H1 (cell line): Measurements from ENCODE around the gene RELN. TPM values are rescaled to one million over a fixed set of nuclear protein-coding genes. Genes with fewer than 3 reads are reported as not detected.

Experiments
- CTCF ChIA-PET: fragments of 300-600 bp; sonication (Branson Sonifier 250); formaldehyde crosslinking; loops from one replicate; lab custom pipeline; 2021; ENCODE audit not compliant: partially characterized antibody; lab: Charles Lee
- POLR2A ChIA-PET: fragments of 300-600 bp; sonication (Branson Sonifier 250); formaldehyde crosslinking; loops from one replicate; lab custom pipeline; 2021; ENCODE audit warnings: inconsistent platforms; ENCODE audit not compliant: partially characterized antibody; lab: Charles Lee
- DNase-seq, 2 experiments: peaks; one replicate each; pipeline versions ENCODE4 v3.0.0 to v3.0.0-alpha.2; 2010 to 2022; ENCODE audit warnings: low spot score in 2 of 2, low read depth in 1 of 2, mixed read lengths in 1 of 2
- FAIRE-seq: peaks from 2 replicates; lab custom pipeline; 2011; peaks lifted over from hg19 to GRCh38; lab: Jason Lieb, UNC
- H2AFZ ChIP-seq: 2 replicates; pipeline ENCODE4 v1.8.1; 2012; ENCODE audit warnings: low read length, inconsistent platforms
- H2AK5ac ChIP-seq: 2 replicates; pipeline ENCODE4 v1.6.1; 2013; ENCODE audit warnings: low read depth, low read length
- H2BK120ac ChIP-seq: replicated peaks from 2 replicates; pipeline ENCODE3; 2013; ENCODE audit warnings: low read depth, low read length, inconsistent platforms
- H2BK12ac ChIP-seq: 2 replicates; pipeline ENCODE4 v1.6.1; 2013; ENCODE audit warnings: low read depth, low read length
- H2BK15ac ChIP-seq: 2 replicates; pipeline ENCODE4 v1.6.1; 2013; ENCODE audit warnings: low read length
- H2BK20ac ChIP-seq: 2 replicates; pipeline ENCODE4 v1.6.1; 2013; ENCODE audit warnings: low read length
- H2BK5ac ChIP-seq: 2 replicates; pipeline ENCODE4 v1.6.1; 2013; ENCODE audit warnings: low read depth, low read length
- H3K14ac ChIP-seq: 2 replicates; pipeline ENCODE4 v1.6.1; 2013; ENCODE audit warnings: inconsistent platforms; ENCODE audit not compliant: insufficient read length
- H3K18ac ChIP-seq: 2 replicates; pipeline ENCODE4 v1.6.1; 2013; ENCODE audit warnings: low read length; ENCODE audit errors: extremely low read depth
- H3K23ac ChIP-seq: 2 replicates; pipeline ENCODE4 v1.6.1; 2013; ENCODE audit warnings: inconsistent platforms; ENCODE audit not compliant: insufficient read length
- H3K23me2 ChIP-seq: 2 replicates; pipeline ENCODE4 v1.6.1; 2013; ENCODE audit warnings: low read depth, low read length
- H3K27ac ChIP-seq: 2 replicates; pipeline ENCODE4 v1.6.1; 2011; ENCODE audit warnings: low read depth, low read length, inconsistent platforms
- H3K27me3 ChIP-seq, 4 experiments: replicated peaks in 1 of 4; 1 replicate in 1 of 4; 2 replicates in 3 of 4; pipeline versions ENCODE4 v1.6.1 to v1.8.1; 2011 to 2013; ENCODE audit warnings: low read length in 3 of 4, mild to moderate bottlenecking in 3 of 4, inconsistent platforms in 2 of 4, mixed read lengths in 2 of 4, moderate library complexity in 1 of 4; ENCODE audit not compliant: control insufficient read depth in 3 of 4, insufficient read depth in 3 of 4; ENCODE audit errors: extremely low read depth in 1 of 4
- H3K36me3 ChIP-seq, 4 experiments: 2 replicates each; pipeline versions ENCODE4 v1.6.1 to v1.8.1; 2011 to 2013; ENCODE audit warnings: mild to moderate bottlenecking in 4 of 4, low read length in 3 of 4, moderate library complexity in 2 of 4, control low read depth in 1 of 4, inconsistent platforms in 1 of 4; ENCODE audit not compliant: insufficient read depth in 4 of 4, control insufficient read depth in 2 of 4
- H3K4ac ChIP-seq: replicated peaks from 2 replicates; pipeline ENCODE3; 2013; ENCODE audit warnings: low read length, low read depth, mixed read lengths, inconsistent platforms; ENCODE audit not compliant: insufficient read length
- H3K4me1 ChIP-seq, 4 experiments: replicated peaks in 1 of 4; 1 replicate in 1 of 4; 2 replicates in 3 of 4; pipeline versions ENCODE4 v1.6.1 to v1.8.1; 2011 to 2013; ENCODE audit warnings: low read length in 3 of 4, inconsistent platforms in 2 of 4, mixed read lengths in 1 of 4; ENCODE audit not compliant: insufficient read depth in 4 of 4, control insufficient read depth in 3 of 4
- H3K4me2 ChIP-seq, 2 experiments: 2 replicates each; pipeline versions ENCODE4 v1.6.1 to v1.8.1; 2011 to 2013; ENCODE audit warnings: low read depth in 2 of 2, low read length in 2 of 2, control low read depth in 1 of 2, inconsistent platforms in 1 of 2, mild to moderate bottlenecking in 1 of 2; ENCODE audit not compliant: insufficient read depth in 1 of 2
- H3K4me3 ChIP-seq, 4 experiments: fragments of 200-600, 300-600 bp in 1 of 4; sonication (generic), shearing (Covaris generic), sonication (Bioruptor Twin) in 1 of 4; 2 replicates each; pipeline versions ENCODE4 v1.5.1 to v1.8.1; 2011 to 2016; ENCODE audit warnings: low read length in 4 of 4, low read depth in 3 of 4, control low read depth in 2 of 4, inconsistent platforms in 2 of 4, mild to moderate bottlenecking in 2 of 4, mixed read lengths in 1 of 4, moderate library complexity in 1 of 4; ENCODE audit not compliant: insufficient read depth in 2 of 4; ENCODE audit errors: extremely low read depth in 1 of 4
- H3K56ac ChIP-seq: replicated peaks from 2 replicates; pipeline ENCODE3; 2013; ENCODE audit warnings: low read depth, mild to moderate bottlenecking, mixed read lengths, low read length, inconsistent platforms; ENCODE audit not compliant: insufficient read length
- H3K79me1 ChIP-seq: 2 replicates; pipeline ENCODE4 v1.6.1; 2013; ENCODE audit warnings: low read depth, low read length, control low read depth
- H3K79me2 ChIP-seq, 2 experiments: 2 replicates each; pipeline versions ENCODE4 v1.6.1 to v1.8.1; 2012 to 2013; ENCODE audit warnings: low read length in 2 of 2, mild to moderate bottlenecking in 2 of 2, inconsistent platforms in 1 of 2; ENCODE audit not compliant: insufficient read depth in 2 of 2, control insufficient read depth in 1 of 2
- H3K9ac ChIP-seq, 4 experiments: replicated peaks in 1 of 4; 1 replicate in 1 of 4; 2 replicates in 3 of 4; pipeline versions ENCODE4 v1.6.1 to v1.8.1; 2011 to 2013; ENCODE audit warnings: low read depth in 3 of 4, low read length in 3 of 4, control low read depth in 2 of 4, mild to moderate bottlenecking in 2 of 4, moderate library complexity in 2 of 4, inconsistent platforms in 1 of 4; ENCODE audit errors: extremely low read depth in 1 of 4
- H3K9me3 ChIP-seq, 2 experiments: 2 replicates each; pipeline versions ENCODE4 v1.6.1 to v1.8.1; 2012 to 2013; ENCODE audit warnings: mild to moderate bottlenecking in 2 of 2, moderate library complexity in 2 of 2, control low read depth in 1 of 2, inconsistent platforms in 1 of 2, low read depth in 1 of 2, low read length in 1 of 2, mixed read lengths in 1 of 2; ENCODE audit not compliant: insufficient read depth in 2 of 2
- H4K20me1 ChIP-seq, 2 experiments: replicated peaks in 1 of 2; 2 replicates each; pipeline versions ENCODE3 to v1.8.1; 2011 to 2013; ENCODE audit warnings: inconsistent platforms in 2 of 2, low read length in 2 of 2, mild to moderate bottlenecking in 1 of 2; ENCODE audit not compliant: insufficient read depth in 2 of 2, control insufficient read depth in 1 of 2
- H4K5ac ChIP-seq: 2 replicates; pipeline ENCODE4 v1.6.1; 2013; ENCODE audit warnings: low read length, low read depth, mixed read lengths, inconsistent platforms; ENCODE audit not compliant: insufficient read length
- H4K8ac ChIP-seq: 2 replicates; pipeline ENCODE4 v1.8.0; 2013; ENCODE audit warnings: mild to moderate bottlenecking, moderate library complexity, low read length, inconsistent platforms; ENCODE audit not compliant: insufficient read depth; ENCODE audit errors: extremely low read depth
- H4K91ac ChIP-seq: replicated peaks from 2 replicates; pipeline ENCODE3; 2013; ENCODE audit warnings: low read length, mixed read lengths, inconsistent platforms; ENCODE audit not compliant: insufficient read length
- BACH1 ChIP-seq: IDR thresholded peaks from 2 replicates; pipeline ENCODE4 v1.6.1; 2012; ENCODE audit warnings: low read length, improper control_type of control experiment
- CBX8 ChIP-seq: fragments of 300-800, 300-1000 bp; sonication (generic); IDR thresholded peaks from 2 replicates; pipeline ENCODE4 v1.7.1; 2016; ENCODE audit warnings: low read depth, low read length, borderline replicate concordance
- JUND ChIP-seq: IDR thresholded peaks from 2 replicates; pipeline ENCODE4 v1.6.1; 2011; ENCODE audit warnings: mild to moderate bottlenecking, improper control_type of control experiment, low read length
- MAFK ChIP-seq: IDR thresholded peaks from 2 replicates; pipeline ENCODE4 v1.6.1; 2012; ENCODE audit warnings: low read depth, mild to moderate bottlenecking, improper control_type of control experiment, low read length
- NRF1 ChIP-seq: IDR thresholded peaks from 2 replicates; pipeline ENCODE4 v1.6.1; 2011; ENCODE audit warnings: mild to moderate bottlenecking, low read depth, low read length, improper control_type of control experiment
- POU5F1 ChIP-seq: IDR thresholded peaks from 2 replicates; pipeline ENCODE4 v1.6.1; 2011; ENCODE audit warnings: low read depth, mild to moderate bottlenecking, low read length, moderate library complexity
- RXRA ChIP-seq: IDR thresholded peaks from 2 replicates; pipeline ENCODE4 v1.6.1; 2011; ENCODE audit warnings: low read depth, mild to moderate bottlenecking, low read length, moderate library complexity; ENCODE audit not compliant: insufficient read depth
- SP4 ChIP-seq: IDR thresholded peaks from 2 replicates; pipeline ENCODE4 v1.6.1; 2012; ENCODE audit warnings: low read length, inconsistent platforms
- TBP ChIP-seq: IDR thresholded peaks from 2 replicates; pipeline ENCODE4 v1.6.1; 2011; ENCODE audit warnings: low read depth, low read length, improper control_type of control experiment
- WGBS, 2 experiments: shearing (Covaris generic) in 1 of 2; methylation state at CpG; one replicate each; pipeline versions ENCODE4 v1.1.6 to v1.1.7; 2013 to 2015; ENCODE audit warnings: low lambda C conversion rate in 2 of 2, mixed read lengths in 2 of 2, inconsistent platforms in 1 of 2, low coverage in 1 of 2, missing lambda C conversion rate in 1 of 2; ENCODE audit not compliant: insufficient replicate concordance in 2 of 2, insufficient coverage in 1 of 2, insufficient read length in 1 of 2; ENCODE audit errors: extremely low coverage in 1 of 2, missing lambda C conversion rate in 1 of 2; 5-methylcytosine and 5-hydroxymethylcytosine counted together
- polyA plus RNA-seq, 7 experiments: library from polyadenylated mRNA; depleted of rRNA in 3 of 7; stranded (reverse) in 5 of 7; unstranded in 2 of 7; fragments of >200 nt in 5 of 7; fragments of 200-250 nt in 2 of 7; gene quantifications; 1 replicate in 5 of 7; 2 replicates in 1 of 7; 4 replicates in 1 of 7; pipeline versions ENCODE4 v1.2.1 to v1.2.3, GENCODE V29; 2011 to 2013; ENCODE audit warnings: missing spikeins in 2 of 7, mixed read lengths in 2 of 7
- total RNA-seq: library from RNA; stranded (reverse); fragmentation: NEBNext Ultra II Directional; extraction: Animal tissue kit (Norgen Biotek cat#: 25700); gene quantifications from 2 replicates; pipeline ENCODE4 v1.2.1, GENCODE V29; 2021

Gene RELN
- total and polyA plus RNA-seq, 2 of the 8 experiments (the other 6 are each of a cell fraction or from before 2014, with no cell fraction given): 0.03 to 0.07 TPM

- WGBS, 2 experiments: 50% methylated on average over 2 of the region's 2 CpGs; no CpG with 5 or more reads in 1 of the 2 experiments
- H2BK120ac ChIP-seq: no peak overlapping the region
- no peaks in the 10 kb centered on the region for H3K23me2 ChIP-seq
- H3K23ac ChIP-seq: no peak overlapping the region
- H3K4me2 ChIP-seq: no peak overlapping the region
- no peaks in the 10 kb centered on the region for H3K79me2 ChIP-seq
- no peaks in the 10 kb centered on the region for H3K79me1 ChIP-seq
- no peak overlapping the region for H4K91ac ChIP-seq
- TF ChIP-seq NRF1 (no peak), POU5F1 (no peak), BACH1 (no peak), SP4 (no peak), MAFK (no peak), CBX8 (no peak), JUND (no peak), RXRA (no peak), TBP (no peak)
- POLR2A ChIA-PET: no interaction called here
- no peak overlapping the region for H3K9ac ChIP-seq
- FAIRE-seq (no peak), DNase-seq (no peak)
- no peak overlapping the region for H3K4me3 ChIP-seq
- H3K27ac ChIP-seq: no peak overlapping the region
- H2BK5ac ChIP-seq: no peak overlapping the region
- no peaks in the 10 kb centered on the region for H3K36me3 ChIP-seq
- H2BK20ac ChIP-seq: no peak overlapping the region
- H3K4ac ChIP-seq: no peak overlapping the region
- no peak overlapping the region for H2AK5ac ChIP-seq
- no peak overlapping the region for H3K18ac ChIP-seq
- H4K8ac ChIP-seq: no peak overlapping the region
- no peaks in the 10 kb centered on the region for H3K27me3 ChIP-seq
- H3K14ac ChIP-seq: no peak overlapping the region
- H3K4me1 ChIP-seq: no peaks in the 10 kb centered on the region
- H2AFZ ChIP-seq: no peak overlapping the region
- H3K9me3 ChIP-seq: no peaks in the 10 kb centered on the region
- H2BK15ac ChIP-seq: no peak overlapping the region
- H2BK12ac ChIP-seq: no peak overlapping the region
- H4K20me1 ChIP-seq: no peaks in the 10 kb centered on the region
- no peak overlapping the region for H3K56ac ChIP-seq
- no peak overlapping the region for H4K5ac ChIP-seq
- CTCF ChIA-PET: interaction anchor here (0.6 kb wide), 2 partner anchors 19 to 113 kb away, joined by 3 read pairs; no protein-coding TSS in a partner anchor
Measured at GRCh38 chr7:103972779-103973434, 16.6 kb downstream of the RELN start.
